Neuronal stem cell (in vitro differentiated cells): ENCODE data around the gene RFLNA.
A peak's percentile ranks its signal among the peaks of the same experiment; 100 is the strongest.

Experiments used
- DNase-seq: peaks from one replicate; pipeline ENCODE4 v3.0.0-alpha.2; 2013; ENCODE audit warnings: low spot score
- H2AFZ ChIP-seq: one replicate; pipeline ENCODE4 v1.6.1; 2013; ENCODE audit warnings: mild to moderate bottlenecking, low read length, inconsistent platforms
- H2AK5ac ChIP-seq: 2 replicates; pipeline ENCODE4 v1.6.1; 2013; ENCODE audit warnings: low read depth, mild to moderate bottlenecking, inconsistent platforms, low read length, moderate library complexity, mixed read lengths
- H2BK120ac ChIP-seq: 2 replicates; pipeline ENCODE4 v1.6.1; 2013; ENCODE audit warnings: low read depth, mild to moderate bottlenecking, inconsistent platforms, low read length, moderate library complexity, mixed read lengths
- H2BK12ac ChIP-seq: one replicate; pipeline ENCODE4 v1.6.1; 2013; ENCODE audit warnings: low read length, inconsistent platforms
- H2BK15ac ChIP-seq: 2 replicates; pipeline ENCODE4 v1.6.1; 2013; ENCODE audit warnings: mild to moderate bottlenecking, low read length, inconsistent platforms, mixed read lengths
- H2BK5ac ChIP-seq: one replicate; pipeline ENCODE4 v1.6.1; 2013; ENCODE audit warnings: inconsistent platforms, mild to moderate bottlenecking, low read length, moderate library complexity
- H3K14ac ChIP-seq: one replicate; pipeline ENCODE4 v1.6.1; 2013; ENCODE audit warnings: low read length, inconsistent platforms
- H3K18ac ChIP-seq: 2 replicates; pipeline ENCODE4 v1.6.1; 2013; ENCODE audit warnings: low read length, inconsistent platforms
- H3K23ac ChIP-seq: 2 replicates; pipeline ENCODE4 v1.6.1; 2013; ENCODE audit warnings: low read depth, mild to moderate bottlenecking, mixed read lengths, low read length, inconsistent platforms; ENCODE audit not compliant: poor library complexity
- H3K27ac ChIP-seq: replicated peaks from 3 replicates; pipeline ENCODE4 v1.5.1; 2013; ENCODE audit warnings: low read length, inconsistent platforms
- H3K27me3 ChIP-seq, 3 experiments: 2 replicates each; pipeline ENCODE4 v1.6.1; 2013; ENCODE audit warnings: low read length in 3 of 3, mild to moderate bottlenecking in 2 of 3, inconsistent platforms in 1 of 3, low read depth in 1 of 3, mixed read lengths in 1 of 3, moderate library complexity in 1 of 3; ENCODE audit not compliant: control insufficient read depth in 3 of 3, insufficient read depth in 3 of 3
- H3K36me3 ChIP-seq, 2 donors: replicated peaks in 1 of 2; 2 replicates each; pipeline ENCODE4 v1.6.1; 2013; ENCODE audit warnings: low read length in 2 of 2; ENCODE audit not compliant: control insufficient read depth in 2 of 2, insufficient read depth in 2 of 2
- H3K4ac ChIP-seq: 2 replicates; pipeline ENCODE4 v1.6.1; 2013; ENCODE audit warnings: inconsistent platforms, mild to moderate bottlenecking, low read length, moderate library complexity
- H3K4me1 ChIP-seq, 2 donors: 1 replicate in 1 of 2; 2 replicates in 1 of 2; pipeline ENCODE4 v1.6.1; 2013; ENCODE audit warnings: low read length in 2 of 2, low read depth in 1 of 2; ENCODE audit not compliant: control insufficient read depth in 2 of 2, insufficient read depth in 1 of 2
- H3K4me2 ChIP-seq: one replicate; pipeline ENCODE4 v1.6.1; 2013; ENCODE audit warnings: mild to moderate bottlenecking, low read length, inconsistent platforms; ENCODE audit not compliant: insufficient read depth, poor library complexity, severe bottlenecking
- H3K4me3 ChIP-seq, 2 donors: 2 replicates each; pipeline ENCODE4 v1.5.1; 2013; ENCODE audit warnings: low read length in 2 of 2, mild to moderate bottlenecking in 2 of 2, inconsistent platforms in 1 of 2, moderate library complexity in 1 of 2
- H3K79me1 ChIP-seq: one replicate; pipeline ENCODE4 v1.6.1; 2013; ENCODE audit warnings: low read depth, mild to moderate bottlenecking, inconsistent platforms, low read length, moderate library complexity
- H3K9ac ChIP-seq: one replicate; pipeline ENCODE4 v1.6.1; 2013; ENCODE audit warnings: mild to moderate bottlenecking, low read depth, low read length, inconsistent platforms; ENCODE audit not compliant: poor library complexity
- H3K9me3 ChIP-seq, 2 donors: replicated peaks in 1 of 2; 2 replicates each; pipeline versions ENCODE3 to v1.6.1; 2013; ENCODE audit warnings: low read length in 2 of 2, mild to moderate bottlenecking in 2 of 2, inconsistent platforms in 1 of 2, low read depth in 1 of 2, mixed read lengths in 1 of 2, moderate library complexity in 1 of 2; ENCODE audit not compliant: control insufficient read depth in 2 of 2, insufficient read depth in 1 of 2
- H4K8ac ChIP-seq: one replicate; pipeline ENCODE4 v1.6.1; 2013; ENCODE audit warnings: low read depth, mild to moderate bottlenecking, inconsistent platforms, low read length, moderate library complexity
- H4K91ac ChIP-seq: one replicate; pipeline ENCODE4 v1.6.1; 2013; ENCODE audit warnings: low read length, low read depth, mild to moderate bottlenecking, inconsistent platforms; ENCODE audit not compliant: poor library complexity
- WGBS, 2 donors: extraction: QIAGEN DNeasy Blood & Tissue Kit; methylation state at CpG; one replicate each; pipeline ENCODE4 v1.1.7; 2013; ENCODE audit warnings: missing lambda C conversion rate in 2 of 2, mixed read lengths in 1 of 2; ENCODE audit not compliant: insufficient read length in 2 of 2, insufficient replicate concordance in 1 of 2; ENCODE audit errors: extremely low coverage in 2 of 2; 5-methylcytosine and 5-hydroxymethylcytosine counted together

Gene RFLNA

GRCh38 chr12:124283326-124283725 lies 11.6 kb upstream of the RFLNA start:
- Histone ChIP-seq H2AFZ (no peak overlapping the region), H2AK5ac (no peak overlapping the region), H4K91ac (no peak overlapping the region), H3K14ac (no peak overlapping the region), H3K4me1 (peaks cover 7 to 19% of the 10 kb centered on the region in 2 donors), H3K79me1 (peaks cover 2% of the 10 kb centered on the region), H2BK15ac (no peak overlapping the region), H3K4ac (no peak overlapping the region), H3K27me3 (peaks cover 0 to 3% (median 0%) of the 10 kb centered on the region in 3 experiments), H2BK120ac (no peak overlapping the region), H3K4me3 (no peak overlapping the region), H2BK12ac (no peak overlapping the region), H2BK5ac (no peak overlapping the region), H4K8ac (no peak overlapping the region), H3K23ac (no peak overlapping the region), H3K27ac (no peak overlapping the region), H3K18ac (no peak overlapping the region), H3K9ac (no peak overlapping the region), H3K4me2 (no peak overlapping the region), H3K36me3 (no peaks in the 10 kb centered on the region), H3K9me3 (peaks cover 6 to 21% of the 10 kb centered on the region in 2 donors)
- no CpG with 5 or more reads among the region's 7 CpGs for WGBS, 2 donors
- DNase-seq = no peak

GRCh38 chr12:124284368-124284767 lies 10.5 kb upstream of the RFLNA start:
- DNase-seq = no peak
- Histone ChIP-seq H3K4ac (no peak overlapping the region), H3K14ac (no peak overlapping the region), H2AFZ (no peak overlapping the region), H2BK120ac (no peak overlapping the region), H2BK15ac (no peak overlapping the region), H3K36me3 (no peaks in the 10 kb centered on the region), H3K4me2 (no peak overlapping the region), H3K79me1 (peaks cover 2% of the 10 kb centered on the region), H4K8ac (no peak overlapping the region), H3K23ac (no peak overlapping the region), H3K27ac (no peak overlapping the region), H3K27me3 (peaks cover 0 to 3% (median 0%) of the 10 kb centered on the region in 3 experiments), H4K91ac (no peak overlapping the region), H2AK5ac (no peak overlapping the region), H3K9ac (no peak overlapping the region), H3K9me3 (peaks cover 3 to 25% of the 10 kb centered on the region in 2 donors), H3K4me1 (peaks cover 5 to 11% of the 10 kb centered on the region in 2 donors), H2BK12ac (no peak overlapping the region), H2BK5ac (no peak overlapping the region), H3K4me3 (no peak overlapping the region), H3K18ac (no peak overlapping the region)
- no CpG with 5 or more reads among the region's 5 CpGs for WGBS, 2 donors

GRCh38 chr12:124286414-124286813 lies 8.5 kb upstream of the RFLNA start:
- H2AFZ ChIP-seq = no peak overlapping the region
- no CpG with 5 or more reads among the region's 8 CpGs for WGBS, 2 donors
- no peak overlapping the region for H2BK15ac ChIP-seq
- H3K27ac ChIP-seq = no peak overlapping the region
- H3K27me3 ChIP-seq = no peaks in the 10 kb centered on the region
- H3K36me3 ChIP-seq = no peaks in the 10 kb centered on the region
- H3K9ac ChIP-seq = no peak overlapping the region
- H2BK5ac ChIP-seq = no peak overlapping the region
- no peak overlapping the region for H4K8ac ChIP-seq
- H3K4me3 ChIP-seq = no peak overlapping the region
- H3K9me3 ChIP-seq = peaks cover 3 to 20% of the 10 kb centered on the region in 2 donors
- no peak overlapping the region for H3K4me2 ChIP-seq
- H3K4me1 ChIP-seq = peaks cover 6 to 11% of the 10 kb centered on the region in 2 donors
- no peak for DNase-seq
- no peak overlapping the region for H4K91ac ChIP-seq
- no peak overlapping the region for H2AK5ac ChIP-seq
- no peak overlapping the region for H3K23ac ChIP-seq
- no peak overlapping the region for H2BK12ac ChIP-seq
- H3K18ac ChIP-seq = no peak overlapping the region
- peak overlapping the region; percentile 50 for H3K14ac ChIP-seq
- H2BK120ac ChIP-seq = no peak overlapping the region
- no peak overlapping the region for H3K4ac ChIP-seq
- peaks cover 2% of the 10 kb centered on the region for H3K79me1 ChIP-seq

GRCh38 chr12:124286971-124287370 lies 7.9 kb upstream of the RFLNA start:
- H4K91ac ChIP-seq = no peak overlapping the region
- no peak overlapping the region for H2AK5ac ChIP-seq
- no peak overlapping the region for H2BK12ac ChIP-seq
- peaks cover 3 to 20% of the 10 kb centered on the region in 2 donors for H3K9me3 ChIP-seq
- no peak overlapping the region for H2AFZ ChIP-seq
- no peak overlapping the region for H2BK15ac ChIP-seq
- no peak overlapping the region for H3K23ac ChIP-seq
- H3K79me1 ChIP-seq = peaks cover 2% of the 10 kb centered on the region
- H2BK120ac ChIP-seq = no peak overlapping the region
- no peak overlapping the region for H3K14ac ChIP-seq
- H3K27ac ChIP-seq = no peak overlapping the region
- H3K36me3 ChIP-seq = no peaks in the 10 kb centered on the region
- no CpG with 5 or more reads among the region's 7 CpGs for WGBS, 2 donors
- no peak overlapping the region for H3K9ac ChIP-seq
- H2BK5ac ChIP-seq = no peak overlapping the region
- no peak overlapping the region for H3K18ac ChIP-seq
- no peak overlapping the region for H3K4me3 ChIP-seq
- no peak overlapping the region for H4K8ac ChIP-seq
- H3K4me1 ChIP-seq = peaks cover 6 to 17% of the 10 kb centered on the region in 2 donors
- H3K4ac ChIP-seq = no peak overlapping the region
- no peak overlapping the region for H3K4me2 ChIP-seq
- no peak for DNase-seq
- no peaks in the 10 kb centered on the region for H3K27me3 ChIP-seq
